Inflammatory macrophage treated with lipopolysaccharide for 4 hours (primary cell): ENCODE measurements around the gene CCDC122.

ENCODE experiments used
- DNase-seq: peaks from one replicate; pipeline ENCODE4 v3.0.0-alpha.2; 2020

CCDC122 gene

GRCh38 chr13:43878892-43879754, at the start of gene CCDC122:
Gene CCDC122, minus strand, starts transcription at chr13:43879740. Its CDS starts 10,364 bp downstream, at chr13:43869376.
- peak; percentile 97 for DNase-seq

GRCh38 chr13:43924549-43925245, 45.2 kb upstream of the CCDC122 start:
- peak; percentile 81 for DNase-seq

- DNase-seq, result no peak
Measured at GRCh38 chr13:43920965-43921674, 41.6 kb upstream of the CCDC122 start.

GRCh38 chr13:43918636-43919035, 39.1 kb upstream of the CCDC122 start:
- DNase-seq, result no peak

GRCh38 chr13:43916828-43917227, 37.3 kb upstream of the CCDC122 start:
- DNase-seq, result no peak

GRCh38 chr13:43915451-43915850, 35.9 kb upstream of the CCDC122 start:
- DNase-seq, result no peak

- DNase-seq, result no peak
Measured at GRCh38 chr13:43911871-43912270, 32.3 kb upstream of the CCDC122 start.

GRCh38 chr13:43911278-43911677, 31.7 kb upstream of the CCDC122 start:
- no peak for DNase-seq

GRCh38 chr13:43910856-43911255, 31.3 kb upstream of the CCDC122 start:
- peak; percentile 51 for DNase-seq

- peak; percentile 46 for DNase-seq
Measured at GRCh38 chr13:43908156-43909126, 28.9 kb upstream of the CCDC122 start.

GRCh38 chr13:43905435-43906031, 26.0 kb upstream of the CCDC122 start:
- peak; percentile 65 for DNase-seq

GRCh38 chr13:43895940-43896339, 16.4 kb upstream of the CCDC122 start:
- DNase-seq, result no peak

- no peak for DNase-seq
Measured at GRCh38 chr13:43894438-43894837, 14.9 kb upstream of the CCDC122 start.

- DNase-seq, result no peak
Measured at GRCh38 chr13:43884222-43884621, 4.7 kb upstream of the CCDC122 start.

GRCh38 chr13:43883631-43884030, 4.1 kb upstream of the CCDC122 start:
- DNase-seq, result no peak

- DNase-seq, result no peak
Measured at GRCh38 chr13:43881580-43881979, 2.0 kb upstream of the CCDC122 start.

- DNase-seq, result no peak
Measured at GRCh38 chr13:43880926-43881325, 1.4 kb upstream of the CCDC122 start.

GRCh38 chr13:43880214-43880855, 795 bp upstream of the CCDC122 start:
- DNase-seq, result no peak

GRCh38 chr13:43879755-43880181, 228 bp upstream of the CCDC122 start, which contains the start of gene LACC1:
Gene LACC1, plus strand, starts transcription at chr13:43879904. Its CDS starts 1,082 bp downstream, at chr13:43880986.
- no peak for DNase-seq

GRCh38 chr13:43877766-43878165, 1.8 kb downstream of the CCDC122 start:
- DNase-seq, result peak; percentile 70

- no peak for DNase-seq
Measured at GRCh38 chr13:43877326-43877725, 2.2 kb downstream of the CCDC122 start.
